HK-2 (cell line): Measurements from ENCODE around the gene FAM83B.
"Not testable (repeated sequence)": the region's sequence is repeated elsewhere in the genome, so short reads cannot be mapped to it uniquely, and the experiment has no call there.

Experiments
- DNase-seq: peaks from one replicate; pipeline ENCODE4 v3.0.0-alpha.2; 2018; ENCODE audit not compliant: unreplicated experiment

The FAM83B gene

GRCh38 chr6:54898767-54899166 lies 52.2 kb downstream of the FAM83B start:
- no peak for DNase-seq

- DNase-seq = no peak
These were observed 52.9 kb downstream of the FAM83B start for GRCh38 chr6:54899442-54899841.

- DNase-seq = no peak
These were observed 53.4 kb downstream of the FAM83B start for GRCh38 chr6:54899986-54900385.

DNA sequence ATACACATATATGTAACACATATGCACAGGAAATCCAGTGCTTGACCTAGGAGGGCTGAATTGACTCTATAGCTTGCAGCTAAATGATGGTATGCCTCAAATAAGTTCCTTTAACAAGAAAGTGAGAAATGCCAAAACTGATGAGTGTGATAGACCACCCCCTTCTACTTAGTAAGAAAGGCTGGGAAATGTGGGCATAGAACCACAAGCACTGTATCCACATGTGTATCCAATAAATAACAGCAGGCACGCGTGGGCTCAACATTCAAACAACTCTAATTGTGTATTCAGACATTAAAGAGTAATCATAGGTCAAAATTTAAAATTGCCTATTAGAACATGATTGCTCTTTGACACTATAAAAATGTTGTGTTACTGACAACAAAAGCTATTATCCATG lies 54.1 kb downstream of the FAM83B start:
- DNase-seq = no peak

DNA sequence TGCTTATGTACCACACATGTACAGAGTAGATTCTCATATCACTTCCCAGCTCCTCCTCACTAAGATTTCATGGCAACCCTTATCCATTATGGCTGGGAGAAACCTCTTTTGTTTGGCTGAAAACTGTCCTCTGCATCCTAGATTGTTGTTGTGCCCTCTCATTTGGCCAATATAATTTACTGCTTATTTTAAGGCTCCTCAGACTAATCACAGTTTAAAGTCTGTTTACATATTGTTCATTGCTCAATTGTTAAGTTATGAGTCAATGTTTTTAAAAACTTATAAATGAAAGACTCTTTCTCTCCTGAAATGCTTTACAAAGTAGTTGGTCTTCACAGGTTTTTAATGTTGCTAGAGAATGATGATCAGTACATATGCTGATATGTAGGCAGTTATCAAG lies 57.3 kb downstream of the FAM83B start:
- no peak for DNase-seq

GRCh38 chr6:54907355-54907754 lies 60.8 kb downstream of the FAM83B start:
- no peak for DNase-seq

- no peak for DNase-seq
These were observed 62.6 kb downstream of the FAM83B start for GRCh38 chr6:54909184-54909583.

GRCh38 chr6:54910431-54910884 lies 63.9 kb downstream of the FAM83B start:
- no peak for DNase-seq

DNA sequence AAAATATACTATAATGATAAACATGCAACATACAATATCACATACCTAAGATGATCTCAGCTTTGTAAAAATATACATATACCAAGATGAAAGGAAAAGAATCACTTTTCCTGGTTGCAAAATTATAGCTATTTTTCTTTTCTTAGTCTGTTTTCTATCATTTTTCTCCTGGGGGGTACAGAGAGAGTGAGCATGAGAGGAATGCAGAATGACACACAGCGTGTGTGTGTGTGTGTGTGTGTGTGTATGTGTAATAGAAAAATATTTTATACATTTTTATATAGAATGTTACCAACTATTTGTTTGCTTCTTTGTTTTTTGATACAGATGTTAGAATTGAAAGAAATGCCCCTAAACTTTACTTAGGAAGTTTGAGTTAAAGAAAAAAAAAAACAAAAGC lies 64.3 kb downstream of the FAM83B start:
- no peak for DNase-seq

GRCh38 chr6:54913211-54913610 lies 66.6 kb downstream of the FAM83B start:
- no peak for DNase-seq

DNA sequence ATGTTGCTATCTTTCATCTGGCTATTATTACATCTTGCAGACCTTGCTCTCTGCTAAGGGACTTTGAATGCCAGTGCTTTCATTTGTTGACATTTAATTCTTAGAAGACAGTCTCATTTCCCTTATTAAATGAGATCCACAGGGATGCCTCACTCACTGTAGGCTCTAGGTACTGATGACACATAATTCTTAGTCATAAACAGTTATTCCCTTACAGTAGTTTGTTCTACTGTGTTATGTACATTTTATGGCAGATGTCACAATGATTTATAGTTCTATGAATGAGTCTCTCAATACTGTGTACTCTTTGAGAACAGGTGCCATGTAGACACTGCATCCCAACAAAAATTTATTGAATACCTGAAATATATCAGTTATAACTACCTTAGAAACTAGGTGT lies 70.3 kb downstream of the FAM83B start:
- no peak for DNase-seq

DNA sequence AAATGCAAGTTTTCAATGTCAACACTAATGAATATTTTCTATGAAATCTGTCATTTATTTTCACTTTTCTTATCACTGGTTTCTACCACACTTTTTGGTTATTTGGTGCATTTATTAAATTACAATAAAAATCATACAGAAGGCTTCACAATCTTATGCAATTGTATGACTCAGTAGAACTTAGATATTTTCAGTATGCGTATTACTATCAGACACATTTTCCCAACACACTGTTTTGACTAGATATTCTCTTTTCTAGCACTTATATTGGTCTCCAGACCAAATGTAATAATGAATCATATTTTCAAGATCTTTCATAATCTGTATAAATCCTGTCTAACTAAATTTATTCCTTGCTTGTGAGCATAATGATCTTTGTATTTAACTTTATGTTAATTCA lies 74.1 kb downstream of the FAM83B start:
- DNase-seq = no peak

DNA sequence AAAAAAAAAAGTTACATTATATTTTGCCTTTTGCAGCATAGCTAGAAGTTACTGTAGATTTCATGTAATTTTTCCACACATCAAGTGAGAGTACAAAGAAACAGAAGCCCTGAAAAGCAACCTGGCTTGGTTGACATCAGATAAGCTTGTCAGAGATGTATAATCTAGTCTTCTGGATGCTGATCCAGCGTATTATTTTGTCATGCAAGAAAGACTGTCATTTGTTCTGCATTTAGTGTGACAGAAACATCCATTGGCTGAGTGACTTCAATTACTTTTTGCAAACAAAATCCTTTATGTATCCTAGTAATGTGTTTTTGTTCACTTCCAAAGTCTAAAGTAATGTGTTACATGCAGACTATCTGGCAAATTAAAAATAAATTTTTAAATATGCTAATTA lies 75.3 kb downstream of the FAM83B start:
- DNase-seq = no peak

DNA sequence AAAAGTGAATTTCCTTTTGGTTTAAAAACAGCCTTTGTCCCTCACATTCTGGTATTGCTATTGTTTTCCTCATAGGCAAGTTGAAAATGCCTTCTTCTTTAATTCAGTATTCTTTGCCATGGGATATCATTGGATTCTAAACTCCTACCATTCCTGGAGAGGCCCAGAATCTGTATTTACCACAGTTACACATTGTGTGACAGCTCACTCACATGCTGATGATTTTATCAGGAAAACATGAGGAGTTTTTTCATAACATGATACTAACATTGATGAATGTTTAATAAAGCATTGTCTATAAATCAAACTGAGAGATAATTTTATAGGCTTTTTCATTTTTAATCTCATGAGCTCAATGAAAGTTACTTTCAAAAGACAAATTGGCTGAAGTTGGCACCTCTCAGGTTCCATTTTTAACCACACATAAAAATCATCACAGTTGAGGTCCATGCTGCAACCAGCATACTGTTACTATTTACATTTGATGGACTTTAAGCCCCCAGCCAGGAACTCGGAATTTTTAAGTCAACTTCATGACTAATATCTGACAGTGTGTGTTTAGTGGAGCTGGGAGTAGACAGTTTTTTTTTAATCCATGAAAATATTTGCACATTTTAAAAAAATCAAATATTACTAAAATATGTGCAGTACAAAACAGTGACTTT lies 82.8 kb downstream of the FAM83B start:
- DNase-seq = no peak

DNA sequence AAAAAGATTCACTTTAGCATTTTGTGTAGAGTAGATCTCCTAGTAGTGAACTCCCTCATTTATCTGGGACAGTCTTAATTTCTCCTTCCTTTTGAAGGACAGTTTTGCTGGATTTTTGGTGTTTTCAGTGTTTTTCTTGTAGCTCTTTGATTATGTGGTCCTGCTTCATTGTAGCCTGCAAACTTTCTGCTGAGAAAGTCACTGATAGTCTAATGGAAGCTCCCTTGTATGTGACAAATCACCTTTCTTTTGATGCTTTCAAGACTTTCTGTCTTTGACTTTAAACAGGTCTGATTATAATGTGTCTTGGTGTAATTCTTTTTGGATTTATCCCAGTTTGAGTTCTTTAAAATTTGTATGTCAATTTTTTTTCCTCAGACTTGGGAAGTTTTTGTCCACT lies 86.1 kb downstream of the FAM83B start:
- DNase-seq = no peak

- peak; percentile 7 for DNase-seq
These were observed 89.2 kb downstream of the FAM83B start for GRCh38 chr6:54935739-54936138.

- DNase-seq = no peak
These were observed 90.8 kb downstream of the FAM83B start for GRCh38 chr6:54937371-54937770.

DNA sequence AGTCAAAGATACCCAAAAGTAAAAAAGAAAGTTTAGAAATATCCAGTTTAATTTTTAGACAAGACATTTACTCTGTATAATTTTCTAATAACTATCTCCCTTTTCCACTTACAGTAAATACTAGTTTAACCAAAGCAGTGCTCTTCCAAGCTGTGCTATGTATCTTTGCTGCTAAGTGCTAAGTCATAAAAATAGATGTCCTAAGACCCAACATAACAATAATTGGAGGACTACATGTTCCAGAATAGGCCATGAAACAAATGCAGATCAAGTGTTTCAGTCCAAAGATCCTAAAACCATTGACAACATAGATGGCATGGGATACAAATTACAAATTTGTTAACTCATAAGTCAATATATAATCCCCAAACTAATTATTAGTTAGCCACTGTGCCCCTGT lies 111.1 kb downstream of the FAM83B start:
- DNase-seq = no peak

- DNase-seq = no peak
These were observed 111.9 kb downstream of the FAM83B start for GRCh38 chr6:54958446-54958845.

GRCh38 chr6:54959820-54960219 lies 113.2 kb downstream of the FAM83B start:
- no peak for DNase-seq

GRCh38 chr6:54961372-54961771 lies 114.8 kb downstream of the FAM83B start:
- not testable (repeated sequence) for DNase-seq

- DNase-seq = no peak
These were observed 123.8 kb downstream of the FAM83B start for GRCh38 chr6:54970337-54970736.

DNA sequence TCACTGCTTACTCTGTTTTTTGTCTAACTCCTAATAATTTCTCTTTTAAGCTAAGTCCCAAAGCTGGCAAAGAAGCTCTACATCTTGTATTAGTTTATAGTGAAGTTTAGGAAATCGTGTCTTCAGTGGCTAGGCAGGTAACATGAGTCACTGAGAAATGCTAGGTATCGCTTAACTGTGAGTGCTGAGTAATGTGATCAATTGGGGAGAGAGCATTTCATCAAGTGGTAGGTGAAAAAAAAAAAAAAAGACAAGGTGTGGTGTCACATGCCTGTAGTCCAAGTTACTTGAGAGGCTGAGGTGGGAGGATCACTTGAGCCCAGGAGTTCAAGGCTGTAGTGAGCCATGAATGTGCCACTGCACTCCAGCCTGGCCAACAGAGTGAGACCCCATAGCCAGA lies 125.3 kb downstream of the FAM83B start:
- no peak for DNase-seq

- not testable (repeated sequence) for DNase-seq
These were observed 132.6 kb downstream of the FAM83B start for GRCh38 chr6:54979161-54979560.
